BLaER1 treated with 17β-estradiol and CSF1 and Interleukin-3, amounts not matched to agents 10 nM and 100 nM (cell line): Measurements from ENCODE around the gene YEATS4.

Experiments used
- H3K27ac ChIP-seq, 11 experiments: shearing (Covaris generic); formaldehyde crosslinking; 2 replicates each; pipeline ENCODE4 v1.8.1; 2022
- H3K27me3 ChIP-seq, 11 experiments: shearing (Covaris generic); formaldehyde crosslinking; 2 replicates each; pipeline ENCODE4 v1.8.1; 2022
- H3K36me3 ChIP-seq, 11 experiments: shearing (Covaris generic); formaldehyde crosslinking; 2 replicates each; pipeline ENCODE4 v1.8.1; 2022
- H3K4me1 ChIP-seq, 10 experiments: shearing (Covaris generic); formaldehyde crosslinking; 2 replicates each; pipeline ENCODE4 v1.8.1; 2022
- H3K4me2 ChIP-seq, 11 experiments: shearing (Covaris generic); formaldehyde crosslinking; 2 replicates each; pipeline ENCODE4 v1.8.1; 2022
- H3K4me3 ChIP-seq, 10 experiments: shearing (Covaris generic); formaldehyde crosslinking; 2 replicates each; pipeline ENCODE4 v1.8.1; 2022
- H3K9ac ChIP-seq, 11 experiments: shearing (Covaris generic); formaldehyde crosslinking; 2 replicates each; pipeline ENCODE4 v1.8.1; 2022
- H3K9me3 ChIP-seq, 11 experiments: shearing (Covaris generic); formaldehyde crosslinking; replicated peaks in 1 of 11; 2 replicates each; pipeline ENCODE4 v1.8.1; 2022
- H4K20me1 ChIP-seq, 11 experiments: shearing (Covaris generic); formaldehyde crosslinking; 2 replicates each; pipeline ENCODE4 v1.8.1; 2022
- Cebpa-rat ChIP-seq, 11 experiments: shearing (Covaris generic); IDR thresholded peaks; 2 replicates each; pipeline ENCODE4 v1.8.1; 2022

Gene YEATS4

DNA sequence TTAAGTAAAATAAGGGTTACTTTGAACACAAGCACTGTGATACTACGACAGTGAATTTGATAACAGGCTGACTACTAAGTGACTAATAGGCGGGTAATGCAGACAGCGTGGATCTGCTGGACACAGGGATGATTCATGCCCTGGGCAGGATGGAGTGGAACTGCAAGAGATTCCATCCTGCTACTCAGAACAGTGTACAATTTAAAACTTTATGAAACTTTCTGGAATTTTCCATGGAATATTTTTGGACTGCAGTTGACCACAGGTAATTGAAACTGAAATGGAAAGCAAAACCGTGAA is 46.0 kb downstream of the YEATS4 start:
- Histone ChIP-seq H3K4me3 (no peak overlapping the region), H3K27me3 (no peaks in the 10 kb centered on the region), H3K36me3 (peaks cover 6 to 46% (median 14%) of the 10 kb centered on the region in 11 experiments; a peak in 14 of 22 replicates), H3K9ac (no peak overlapping the region), H4K20me1 (no peaks in the 10 kb centered on the region), H3K9me3 (no peaks in the 10 kb centered on the region), H3K27ac (no peak overlapping the region), H3K4me2 (no peak overlapping the region), H3K4me1 (peaks cover 0 to 6% (median 0%) of the 10 kb centered on the region in 10 experiments; a peak in 1 of 20 replicates)
- no peak for TF ChIP-seq Cebpa-rat (IDR thresholded peaks at IDR 0.05)

- H3K27me3 ChIP-seq = no peaks in the 10 kb centered on the region
- H3K4me2 ChIP-seq = no peak overlapping the region
- H3K36me3 ChIP-seq = peaks cover 8 to 53% (median 21%) of the 10 kb centered on the region in 11 experiments; a peak in 15 of 22 replicates
- no peak overlapping the region for H3K27ac ChIP-seq
- TF ChIP-seq Cebpa-rat (IDR thresholded peaks at IDR 0.05) = no peak
- H3K9me3 ChIP-seq = no peaks in the 10 kb centered on the region
- H4K20me1 ChIP-seq = no peaks in the 10 kb centered on the region
- H3K4me1 ChIP-seq = peaks cover 0 to 6% (median 0%) of the 10 kb centered on the region in 10 experiments; a peak in 1 of 20 replicates
- no peak overlapping the region for H3K9ac ChIP-seq
- no peak overlapping the region for H3K4me3 ChIP-seq
Measured at GRCh38 chr12:69406217-69406616, 46.7 kb downstream of the YEATS4 start.

- Histone ChIP-seq H3K9ac (no peak overlapping the region), H3K4me2 (no peak overlapping the region), H3K36me3 (peaks cover 11 to 50% (median 30%) of the 10 kb centered on the region in 11 experiments; a peak in 16 of 22 replicates), H3K4me3 (no peak overlapping the region), H3K27me3 (no peaks in the 10 kb centered on the region), H3K27ac (no peak overlapping the region), H3K9me3 (no peaks in the 10 kb centered on the region), H3K4me1 (peaks cover 0 to 6% (median 0%) of the 10 kb centered on the region in 10 experiments; a peak in 1 of 20 replicates), H4K20me1 (no peaks in the 10 kb centered on the region)
- no peak for TF ChIP-seq Cebpa-rat (IDR thresholded peaks at IDR 0.05)
Measured at GRCh38 chr12:69410571-69410970, 51.0 kb downstream of the YEATS4 start.

DNA sequence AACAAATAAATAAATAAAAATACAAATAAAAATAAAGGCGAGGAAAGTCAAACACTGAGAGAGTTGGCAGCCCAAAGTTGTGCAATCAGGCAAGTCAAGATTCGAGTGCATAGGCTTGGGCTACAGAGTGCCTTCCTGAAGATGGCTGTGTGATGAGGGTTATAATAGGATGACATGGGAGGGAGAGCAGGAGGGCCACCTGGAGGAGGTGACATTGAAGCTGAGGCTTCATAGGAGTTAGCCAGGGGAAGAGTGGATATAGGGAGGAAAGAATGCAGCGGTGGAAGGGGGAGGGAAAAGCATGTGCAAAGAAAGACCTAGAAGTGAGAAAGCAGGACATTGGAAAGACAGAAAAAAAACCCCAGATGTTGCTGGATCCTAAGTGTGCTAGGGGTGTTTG is 53.1 kb downstream of the YEATS4 start:
- H3K4me1 ChIP-seq = peaks cover 0 to 6% (median 0%) of the 10 kb centered on the region in 10 experiments; a peak in 1 of 20 replicates
- no peaks in the 10 kb centered on the region for H3K9me3 ChIP-seq
- H3K27ac ChIP-seq = no peak overlapping the region
- no peak overlapping the region for H3K4me2 ChIP-seq
- no peak overlapping the region for H3K9ac ChIP-seq
- no peak for TF ChIP-seq Cebpa-rat (IDR thresholded peaks at IDR 0.05)
- peaks cover 11 to 49% (median 32%) of the 10 kb centered on the region in 11 experiments; a peak in 16 of 22 replicates for H3K36me3 ChIP-seq
- H4K20me1 ChIP-seq = no peaks in the 10 kb centered on the region
- no peak overlapping the region for H3K4me3 ChIP-seq
- no peaks in the 10 kb centered on the region for H3K27me3 ChIP-seq

DNA sequence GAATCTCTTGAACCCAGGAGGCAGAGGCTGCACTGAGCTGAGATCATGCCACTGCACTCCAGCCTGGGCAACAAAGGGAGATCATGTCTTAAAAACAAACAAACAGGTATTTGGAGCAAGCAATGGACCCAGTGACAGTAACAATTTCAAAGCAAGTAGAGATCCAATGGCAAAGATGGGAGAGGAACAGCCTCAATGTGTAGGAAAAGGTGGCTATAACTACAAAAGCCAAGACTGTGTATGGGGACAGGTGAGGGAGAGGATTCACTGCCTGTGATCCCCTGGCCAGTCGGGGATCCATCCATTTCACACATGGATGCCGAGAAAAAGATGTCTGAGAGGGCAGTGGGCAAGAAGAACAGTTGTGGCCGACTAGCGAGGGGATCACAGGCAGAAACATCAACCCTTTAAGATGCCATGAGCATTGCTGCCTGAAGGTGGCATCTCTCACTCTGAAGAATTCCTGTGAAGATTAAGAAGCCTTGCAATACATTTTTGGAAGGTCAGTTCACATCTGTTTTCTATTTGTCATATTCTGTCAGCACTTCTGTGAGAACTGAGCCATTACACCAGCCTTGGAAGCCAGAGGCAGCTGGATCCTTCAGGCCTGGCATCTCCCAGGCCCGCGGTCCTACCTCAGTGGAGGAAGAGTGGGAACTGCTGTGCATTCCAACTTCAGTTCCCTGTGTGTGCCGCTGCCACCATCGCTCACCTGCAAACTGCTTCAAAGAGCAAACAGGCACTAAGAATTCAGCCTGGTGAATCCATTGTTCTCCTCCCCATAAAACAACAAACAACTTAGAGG is 56.1 kb downstream of the YEATS4 start:
- no peak overlapping the region for H3K27ac ChIP-seq
- peaks cover 0 to 25% (median 13%) of the 10 kb centered on the region in 11 experiments; a peak in 16 of 22 replicates for H3K36me3 ChIP-seq
- no peaks in the 10 kb centered on the region for H3K4me1 ChIP-seq
- no peak for TF ChIP-seq Cebpa-rat (IDR thresholded peaks at IDR 0.05)
- H3K9ac ChIP-seq = no peak overlapping the region
- H3K27me3 ChIP-seq = no peaks in the 10 kb centered on the region
- no peaks in the 10 kb centered on the region for H3K9me3 ChIP-seq
- no peak overlapping the region for H3K4me2 ChIP-seq
- H4K20me1 ChIP-seq = no peaks in the 10 kb centered on the region
- no peak overlapping the region for H3K4me3 ChIP-seq

DNA sequence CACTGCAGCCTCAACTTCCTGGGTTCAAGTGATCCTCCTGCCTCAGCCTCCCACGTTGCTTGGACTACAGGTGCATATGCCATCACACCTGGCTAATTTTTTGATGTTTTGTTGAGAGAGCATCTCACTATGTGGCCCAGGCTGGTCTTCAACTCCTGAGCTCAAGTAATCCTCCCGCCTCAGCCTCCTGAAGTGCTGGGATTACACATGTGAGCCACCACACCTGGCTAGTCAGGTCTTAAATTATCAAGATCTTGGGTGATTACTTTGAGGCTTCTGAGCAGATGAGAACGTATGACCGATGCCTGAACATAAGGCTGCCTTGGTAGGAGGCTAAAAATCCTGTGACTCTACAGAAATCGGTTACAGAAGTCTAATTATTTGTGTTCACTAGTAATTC is 57.7 kb downstream of the YEATS4 start:
- H3K4me1 ChIP-seq = no peaks in the 10 kb centered on the region
- TF ChIP-seq Cebpa-rat (IDR thresholded peaks at IDR 0.05) = no peak
- H3K9me3 ChIP-seq = no peaks in the 10 kb centered on the region
- H4K20me1 ChIP-seq = no peaks in the 10 kb centered on the region
- no peak overlapping the region for H3K4me2 ChIP-seq
- H3K36me3 ChIP-seq = peaks cover 0 to 9% (median 0%) of the 10 kb centered on the region in 11 experiments; a peak in 6 of 22 replicates
- H3K9ac ChIP-seq = no peak overlapping the region
- H3K27ac ChIP-seq = no peak overlapping the region
- no peak overlapping the region for H3K4me3 ChIP-seq
- no peaks in the 10 kb centered on the region for H3K27me3 ChIP-seq

GRCh38 chr12:69417741-69418167 is 58.2 kb downstream of the YEATS4 start:
- H3K9me3 ChIP-seq = no peaks in the 10 kb centered on the region
- H3K4me2 ChIP-seq = no peak overlapping the region
- H3K9ac ChIP-seq = no peak overlapping the region
- H4K20me1 ChIP-seq = no peaks in the 10 kb centered on the region
- peaks cover 0 to 8% (median 0%) of the 10 kb centered on the region in 11 experiments; a peak in 4 of 22 replicates for H3K36me3 ChIP-seq
- no peak overlapping the region for H3K27ac ChIP-seq
- H3K4me3 ChIP-seq = no peak overlapping the region
- no peaks in the 10 kb centered on the region for H3K4me1 ChIP-seq
- H3K27me3 ChIP-seq = no peaks in the 10 kb centered on the region
- TF ChIP-seq Cebpa-rat (IDR thresholded peaks at IDR 0.05) = no peak

GRCh38 chr12:69419701-69420100 is 60.2 kb downstream of the YEATS4 start:
- Histone ChIP-seq H3K27me3 (no peaks in the 10 kb centered on the region), H4K20me1 (no peaks in the 10 kb centered on the region), H3K9ac (no peak overlapping the region), H3K4me3 (no peak overlapping the region), H3K36me3 (peaks cover 0 to 7% (median 0%) of the 10 kb centered on the region in 11 experiments; a peak in 2 of 22 replicates), H3K4me2 (no peak overlapping the region), H3K27ac (no peak overlapping the region), H3K4me1 (no peaks in the 10 kb centered on the region), H3K9me3 (no peaks in the 10 kb centered on the region)
- no peak for TF ChIP-seq Cebpa-rat (IDR thresholded peaks at IDR 0.05)

GRCh38 chr12:69421548-69421947 is 62.0 kb downstream of the YEATS4 start:
- Histone ChIP-seq H3K36me3 (peaks cover 0 to under 1% (median 0%) of the 10 kb centered on the region in 11 experiments; a peak in 1 of 22 replicates), H3K27me3 (no peaks in the 10 kb centered on the region), H3K27ac (no peak overlapping the region), H3K9me3 (no peaks in the 10 kb centered on the region), H3K4me2 (no peak overlapping the region), H3K4me1 (no peaks in the 10 kb centered on the region), H4K20me1 (no peaks in the 10 kb centered on the region), H3K9ac (no peak overlapping the region), H3K4me3 (no peak overlapping the region)
- TF ChIP-seq Cebpa-rat (IDR thresholded peaks at IDR 0.05) = no peak
